Midbrain (tissue), 1 donor: ENCODE measurements around the gene TMTC4.
A peak's percentile ranks its signal among the peaks of the same experiment; 100 is the strongest.
"Not testable (repeated sequence)": the region's sequence is repeated elsewhere in the genome, so short reads cannot be mapped to it uniquely, and the experiment has no call there.

Experiments
- DNase-seq: peaks from one replicate; lab custom pipeline; 2025; lab: John Stamatoyannopoulos, UW

TMTC4 gene

GRCh38 chr13:100588331-100589177, 86.0 kb downstream of the TMTC4 start, which contains the start of gene GGACT:
Gene GGACT, minus strand, starts transcription at chr13:100588789. Its CDS starts 56,198 bp downstream, at chr13:100532591.
- peak; percentile 25 for DNase-seq

- no peak for DNase-seq
These were observed 89.7 kb downstream of the TMTC4 start for GRCh38 chr13:100584896-100585295.

GRCh38 chr13:100581504-100581903, 93.1 kb downstream of the TMTC4 start:
- DNase-seq: no peak

GRCh38 chr13:100581030-100581429, 93.6 kb downstream of the TMTC4 start:
- DNase-seq: no peak

GRCh38 chr13:100580045-100580444, 94.5 kb downstream of the TMTC4 start:
- DNase-seq: no peak

GRCh38 chr13:100577239-100577638, 97.4 kb downstream of the TMTC4 start:
- not testable (repeated sequence) for DNase-seq

- DNase-seq: peak; percentile 46
These were observed 101.5 kb downstream of the TMTC4 start for GRCh38 chr13:100573121-100573520.

GRCh38 chr13:100566543-100566942, 108.1 kb downstream of the TMTC4 start:
- no peak for DNase-seq

GRCh38 chr13:100565286-100565685, 109.3 kb downstream of the TMTC4 start:
- no peak for DNase-seq

- no peak for DNase-seq
These were observed 110.0 kb downstream of the TMTC4 start for GRCh38 chr13:100564444-100565223.

GRCh38 chr13:100563779-100564178, 110.8 kb downstream of the TMTC4 start:
- DNase-seq: no peak

GRCh38 chr13:100561599-100562204, 112.9 kb downstream of the TMTC4 start:
- DNase-seq: no peak

GRCh38 chr13:100561158-100561499, 113.5 kb downstream of the TMTC4 start:
- no peak for DNase-seq

GRCh38 chr13:100560498-100561157, 114.0 kb downstream of the TMTC4 start:
- DNase-seq: peak; percentile 73

GRCh38 chr13:100559886-100560285, 114.7 kb downstream of the TMTC4 start:
- no peak for DNase-seq
